GM12878 (cell line): Measurements from ENCODE around the gene BTBD8.

Experiments
- CBX5 ChIP-seq: sonication (generic); IDR thresholded peaks from 2 replicates; pipeline ENCODE4 v1.6.1; 2016; ENCODE audit warnings: low read depth, moderate library complexity, mild to moderate bottlenecking, inconsistent platforms
- CTCF ChIP-seq, 3 experiments: IDR thresholded peaks in 2 of 3; conservative IDR thresholded peaks in 1 of 3; 2 replicates each; pipeline ENCODE4 v1.5.1; 2011; ENCODE audit warnings: low read depth in 3 of 3, low read length in 3 of 3, mild to moderate bottlenecking in 3 of 3, control low read depth in 2 of 3, moderate library complexity in 2 of 3, inconsistent platforms in 1 of 3, mixed read lengths in 1 of 3; ENCODE audit not compliant: control insufficient read depth in 2 of 3, insufficient read depth in 1 of 3; ENCODE audit errors: extremely low read depth in 1 of 3
- EP300 ChIP-seq, 2 experiments: fragments of 150-350 bp in 1 of 2; IDR thresholded peaks; 2 replicates each; pipeline ENCODE4 v1.6.1; 2011 to 2012; ENCODE audit warnings: low read depth in 2 of 2, low read length in 2 of 2, borderline replicate concordance in 1 of 2, improper control_type of control experiment in 1 of 2, inconsistent platforms in 1 of 2; ENCODE audit not compliant: control insufficient read depth in 1 of 2
- EZH2 ChIP-seq: IDR thresholded peaks from 2 replicates; pipeline ENCODE4 v1.6.1; 2012; ENCODE audit warnings: low read depth, mild to moderate bottlenecking, control low read depth, inconsistent platforms, low read length, borderline replicate concordance; ENCODE audit not compliant: control insufficient read depth
- FOXM1 ChIP-seq: IDR thresholded peaks from 2 replicates; pipeline ENCODE4 v1.6.1; 2012; ENCODE audit warnings: low read depth, mild to moderate bottlenecking, inconsistent platforms, low read length, moderate library complexity
- HDAC2 ChIP-seq: fragments of 200-600 bp; sonication (generic); IDR thresholded peaks from 2 replicates; pipeline ENCODE4 v1.6.1; 2017
- KLF5 ChIP-seq: fragments of 450-650 bp; IDR thresholded peaks from 2 replicates; pipeline ENCODE4 v1.6.1; 2014; ENCODE audit warnings: mild to moderate bottlenecking; ENCODE audit not compliant: partially characterized antibody
- POLR2A ChIP-seq: IDR thresholded peaks from 2 replicates; pipeline ENCODE4 v1.6.1; 2011; ENCODE audit warnings: low read depth, mild to moderate bottlenecking, low read length
- POLR2AphosphoS5 ChIP-seq: IDR thresholded peaks from 2 replicates; pipeline ENCODE4 v1.6.1; 2011; ENCODE audit warnings: mild to moderate bottlenecking, low read length, inconsistent platforms
- RAD21 ChIP-seq: IDR thresholded peaks from 2 replicates; pipeline ENCODE4 v1.6.1; 2011; ENCODE audit warnings: mild to moderate bottlenecking, low read depth, low read length, moderate library complexity; ENCODE audit not compliant: insufficient read depth
- USF2 ChIP-seq: IDR thresholded peaks from 2 replicates; pipeline ENCODE4 v1.6.1; 2011; ENCODE audit warnings: low read depth, low read length, improper control_type of control experiment, borderline replicate concordance
- YY1 ChIP-seq: IDR thresholded peaks from 2 replicates; pipeline ENCODE4 v1.6.1; 2011; ENCODE audit warnings: low read depth, mild to moderate bottlenecking, low read length
- ZNF384 ChIP-seq: IDR thresholded peaks from 2 replicates; pipeline ENCODE4 v1.6.1; 2012; ENCODE audit warnings: low read depth, mild to moderate bottlenecking, low read length, improper control_type of control experiment, borderline replicate concordance

GRCh38 chr1:92037400-92037799 is 42.7 kb upstream of the BTBD8 start:
- TF ChIP-seq YY1 (no peak), HDAC2 (no peak), POLR2AphosphoS5 (no peak), RAD21 (no peak), EP300 (IDR thresholded peaks at IDR 0.05; ENCODE audit: borderline replicate concordance in 1 of 2, control insufficient read depth in 1 of 2, low read depth in 2 of 2, low read length in 2 of 2) (no peak), CTCF (IDR thresholded peaks at IDR 0.05 in 2 of 3, conservative IDR thresholded peaks at IDR 0.05 in 1 of 3; ENCODE audit: control insufficient read depth in 2 of 3, extremely low read depth in 1 of 3, insufficient read depth in 1 of 3, low read depth in 3 of 3, low read length in 3 of 3) (no peak), EZH2 (no peak), POLR2A (no peak), FOXM1 (no peak), CBX5 (no peak), KLF5 (no peak), ZNF384 (no peak), USF2 (no peak)
